ENCODE measurements around the gene CPNE5. TPM values are rescaled to one million over a fixed set of nuclear protein-coding genes. Genes with fewer than 3 reads are reported as not detected.

Gene CPNE5
- total RNA-seq, 1 donor from 2014 or later = 0.72 TPM

GRCh38 chr6:36803482-36803881, 35.8 kb downstream of the CPNE5 start:
- Mint-ChIP-seq H3K27me3 (peaks cover 38% of the 10 kb centered on the region), H3K9me3 (no peaks in the 10 kb centered on the region), H3K27ac (no peak overlapping the region), H3K4me1 (ENCODE audit: unreplicated experiment) (peaks cover 26% of the 10 kb centered on the region), H3K4me3 (no peak overlapping the region), H3K36me3 (no peaks in the 10 kb centered on the region)
- no peak for DNase-seq (ENCODE audit: extremely low spot score, unreplicated experiment)
- no peak for TF ChIP-seq CTCF (conservative IDR thresholded peaks at IDR 0.05)

DNA sequence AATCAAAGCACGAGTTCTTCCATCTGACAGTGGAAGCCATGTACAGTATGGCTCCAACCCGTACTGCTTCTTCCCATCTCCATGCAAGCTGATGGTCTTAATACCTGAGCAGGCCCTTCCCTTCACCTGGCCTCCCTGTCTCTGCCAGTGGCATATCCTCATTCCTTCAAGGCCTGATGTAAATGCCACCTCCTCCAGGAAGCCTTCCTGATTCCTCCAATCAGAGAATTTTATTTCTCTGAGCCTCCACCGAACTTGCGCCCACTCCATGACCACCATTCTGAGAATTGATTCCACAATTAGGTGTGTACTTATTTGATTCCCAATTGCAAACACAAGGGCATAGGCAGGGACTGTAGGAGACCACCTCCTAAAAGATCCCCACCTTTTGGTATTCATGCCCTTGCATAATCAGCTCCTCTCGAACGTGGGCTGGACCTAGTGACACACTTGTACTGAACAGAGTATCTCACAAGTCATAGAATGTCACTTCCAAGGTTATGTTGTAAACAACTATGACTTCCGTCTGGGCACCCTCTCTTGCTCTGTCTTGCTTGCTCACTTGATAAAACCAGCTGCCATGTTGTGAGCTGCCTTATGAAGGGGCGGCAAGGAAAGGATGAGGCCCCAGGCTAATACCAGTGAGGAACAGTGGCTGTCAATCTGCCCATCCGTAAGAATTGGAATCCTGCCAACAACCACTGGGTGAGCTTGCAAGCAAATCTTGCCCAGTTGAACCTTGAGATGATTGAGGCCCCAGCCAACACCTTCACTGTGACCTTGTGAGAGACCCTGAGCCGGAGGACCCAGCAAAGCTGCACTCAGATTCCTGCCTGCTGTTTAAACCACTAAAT, 38.8 kb downstream of the CPNE5 start:
- no peak overlapping the region for H3K27ac Mint-ChIP-seq
- H3K9me3 Mint-ChIP-seq = no peaks in the 10 kb centered on the region
- no peaks in the 10 kb centered on the region for H3K36me3 Mint-ChIP-seq
- no peak for TF ChIP-seq CTCF (conservative IDR thresholded peaks at IDR 0.05)
- H3K27me3 Mint-ChIP-seq = peaks cover 23% of the 10 kb centered on the region
- DNase-seq (ENCODE audit: extremely low spot score, unreplicated experiment) = no peak
- H3K4me1 Mint-ChIP-seq (ENCODE audit: unreplicated experiment) = peaks cover 22% of the 10 kb centered on the region
- H3K4me3 Mint-ChIP-seq = no peak overlapping the region

- no peaks in the 10 kb centered on the region for H3K36me3 Mint-ChIP-seq
- no peak for DNase-seq (ENCODE audit: extremely low spot score, unreplicated experiment)
- H3K4me3 Mint-ChIP-seq = no peak overlapping the region
- no peaks in the 10 kb centered on the region for H3K9me3 Mint-ChIP-seq
- no peak for TF ChIP-seq CTCF (conservative IDR thresholded peaks at IDR 0.05)
- H3K4me1 Mint-ChIP-seq (ENCODE audit: unreplicated experiment) = peaks cover 6% of the 10 kb centered on the region
- H3K27me3 Mint-ChIP-seq = peaks cover 16% of the 10 kb centered on the region
- H3K27ac Mint-ChIP-seq = no peak overlapping the region
Measured at GRCh38 chr6:36798852-36799251, 40.4 kb downstream of the CPNE5 start.

DNA sequence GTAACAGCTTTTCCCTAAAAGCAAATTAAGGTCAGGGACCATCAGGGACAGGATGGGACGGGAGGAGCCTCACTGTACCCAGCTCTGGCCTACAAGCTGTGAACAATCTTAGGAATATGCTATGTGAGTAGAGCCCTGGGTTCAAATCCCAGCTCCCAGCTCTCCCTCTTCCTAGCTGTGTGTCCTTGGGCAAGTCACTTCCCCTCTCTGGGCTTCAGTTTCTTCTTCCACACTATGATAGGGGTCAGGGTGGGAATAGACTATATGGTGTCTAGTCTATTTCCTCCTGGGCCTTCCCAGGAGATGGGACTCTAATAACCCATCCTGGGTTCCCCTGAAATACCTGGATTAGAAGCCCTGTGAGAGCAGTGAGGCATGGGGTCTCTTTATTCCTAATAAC, 41.6 kb downstream of the CPNE5 start:
- no peak for DNase-seq (ENCODE audit: extremely low spot score, unreplicated experiment)
- TF ChIP-seq CTCF (conservative IDR thresholded peaks at IDR 0.05) = no peak
- peaks cover 11% of the 10 kb centered on the region for H3K27me3 Mint-ChIP-seq
- no peaks in the 10 kb centered on the region for H3K36me3 Mint-ChIP-seq
- H3K9me3 Mint-ChIP-seq = no peaks in the 10 kb centered on the region
- H3K27ac Mint-ChIP-seq = no peak overlapping the region
- no peak overlapping the region for H3K4me3 Mint-ChIP-seq
- no peaks in the 10 kb centered on the region for H3K4me1 Mint-ChIP-seq (ENCODE audit: unreplicated experiment)

GRCh38 chr6:36797055-36797454, 42.2 kb downstream of the CPNE5 start:
- Mint-ChIP-seq H3K4me1 (ENCODE audit: unreplicated experiment) (no peaks in the 10 kb centered on the region), H3K27me3 (peaks cover 11% of the 10 kb centered on the region), H3K9me3 (no peaks in the 10 kb centered on the region), H3K36me3 (no peaks in the 10 kb centered on the region), H3K4me3 (no peak overlapping the region), H3K27ac (no peak overlapping the region)
- no peak for DNase-seq (ENCODE audit: extremely low spot score, unreplicated experiment)
- no peak for TF ChIP-seq CTCF (conservative IDR thresholded peaks at IDR 0.05)
